ENCODE results near the gene SLC39A6.

DNA sequence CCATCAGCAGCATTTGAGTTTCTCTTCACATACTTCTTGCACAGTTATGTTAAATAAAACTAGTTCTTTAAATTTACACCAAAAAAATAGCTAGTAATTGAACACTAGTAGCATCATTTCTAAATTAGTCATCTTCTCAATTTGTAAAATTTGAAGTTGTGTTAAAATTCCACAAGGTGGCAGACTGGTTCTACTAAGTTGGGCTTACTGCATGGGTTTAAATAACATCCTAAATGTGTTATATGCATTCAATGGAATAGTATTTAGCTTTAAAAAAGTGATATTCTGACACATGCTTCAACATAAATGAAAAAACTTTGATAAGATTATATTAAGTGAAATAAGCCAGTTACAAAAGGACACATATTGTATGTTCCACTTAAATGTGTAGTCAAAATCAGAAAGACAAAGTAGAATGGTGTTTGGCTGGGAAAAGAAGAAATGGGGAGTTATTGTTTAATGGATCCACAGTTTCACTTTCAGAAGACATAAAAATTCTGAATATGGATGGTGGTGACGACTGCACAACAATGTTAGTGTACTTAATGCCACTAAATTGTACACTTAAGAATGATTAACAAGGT, 33.1 kb downstream of the SLC39A6 start:
- no peak for TF ChIP-seq POLR2A (IDR thresholded peaks at IDR 0.05; ENCODE audit: low read length)
- no peak for TF ChIP-seq GATA1 (IDR thresholded peaks at IDR 0.05; ENCODE audit: low read depth, low read length)

Measured in erythroblast (primary cell).